Fibroblast of lung (primary cell): Measurements from ENCODE around the gene USP11. TPM values are rescaled to one million over a fixed set of nuclear protein-coding genes. Genes with fewer than 3 reads are reported as not detected.

Experiments used
- DNase-seq, 2 donors: peaks; one replicate each; pipeline versions ENCODE4 v3.0.0 to v3.0.0-alpha.2; 2010; ENCODE audit warnings: low read depth in 2 of 2
- H2AFZ ChIP-seq: 2 replicates; pipeline ENCODE4 v1.5.1; 2012; ENCODE audit warnings: low read length, control low read depth, inconsistent platforms
- H3K27ac ChIP-seq: 2 replicates; pipeline ENCODE4 v1.5.1; 2011; ENCODE audit warnings: low read length, control low read depth; ENCODE audit not compliant: insufficient read depth
- H3K27me3 ChIP-seq: 2 replicates; pipeline ENCODE4 v1.5.1; 2011; ENCODE audit warnings: mild to moderate bottlenecking, low read length; ENCODE audit not compliant: control insufficient read depth, insufficient read depth
- H3K36me3 ChIP-seq: 2 replicates; pipeline ENCODE4 v1.5.1; 2011; ENCODE audit warnings: low read length; ENCODE audit not compliant: control insufficient read depth, insufficient read depth
- H3K4me1 ChIP-seq: 2 replicates; pipeline ENCODE4 v1.5.1; 2011; ENCODE audit warnings: low read length; ENCODE audit not compliant: control insufficient read depth, insufficient read depth; ENCODE audit errors: extremely low read depth
- H3K4me2 ChIP-seq: 2 replicates; pipeline ENCODE4 v1.5.1; 2011; ENCODE audit warnings: low read length, control low read depth; ENCODE audit not compliant: insufficient read depth; ENCODE audit errors: extremely low read depth
- H3K4me3 ChIP-seq, 4 experiments: fragments of 200-600 bp in 1 of 4; sonication (generic) in 1 of 4; replicated peaks in 1 of 4; 2 replicates each; pipeline ENCODE4 v1.5.1; 2011 to 2016; ENCODE audit warnings: low read length in 4 of 4, low read depth in 3 of 4, mild to moderate bottlenecking in 3 of 4, control low read depth in 2 of 4, inconsistent platforms in 1 of 4, mixed read lengths in 1 of 4; ENCODE audit not compliant: insufficient read depth in 1 of 4; ENCODE audit errors: control extremely low read depth in 1 of 4
- H3K79me2 ChIP-seq: 2 replicates; pipeline ENCODE4 v1.5.1; 2012; ENCODE audit warnings: mild to moderate bottlenecking, low read length, inconsistent platforms; ENCODE audit not compliant: control insufficient read depth, insufficient read depth
- H3K9ac ChIP-seq: 2 replicates; pipeline ENCODE4 v1.5.1; 2011; ENCODE audit warnings: mild to moderate bottlenecking, low read length, control low read depth; ENCODE audit not compliant: insufficient read depth
- H3K9me3 ChIP-seq: 2 replicates; pipeline ENCODE4 v1.5.1; 2012; ENCODE audit warnings: low read depth, low read length; ENCODE audit not compliant: control insufficient read depth, insufficient read depth
- H4K20me1 ChIP-seq: 2 replicates; pipeline ENCODE4 v1.5.1; 2011; ENCODE audit warnings: low read length; ENCODE audit not compliant: control insufficient read depth, insufficient read depth; ENCODE audit errors: extremely low read depth
- EZH2 ChIP-seq: IDR thresholded peaks from 2 replicates; pipeline ENCODE4 v1.5.1; 2012; ENCODE audit warnings: low read length, control low read depth, mild to moderate bottlenecking; ENCODE audit errors: missing control alignments
- polyA plus RNA-seq, 2 donors: library from polyadenylated mRNA; depleted of rRNA in 1 of 2; stranded (reverse) in 1 of 2; unstranded in 1 of 2; fragments of >200 nt; gene quantifications; 2 replicates each; pipeline ENCODE4 v1.2.1, GENCODE V29; 2011 to 2012; ENCODE audit warnings: missing spikeins in 1 of 2
- total RNA-seq: library from RNA; depleted of rRNA; stranded (reverse); fragments of >200 nt; gene quantifications from 2 replicates; pipeline ENCODE4 v1.2.1, GENCODE V29; 2014
- TF ChIP-seq, protein P1 (sequence below), 2 donors: IDR thresholded peaks in 1 of 2; conservative IDR thresholded peaks in 1 of 2; 1 replicate in 1 of 2; 2 replicates in 1 of 2; pipeline ENCODE4 v1.5.1; 2011 to 2012; ENCODE audit warnings: low read length in 2 of 2, control low read depth in 1 of 2, inconsistent platforms in 1 of 2, low read depth in 1 of 2, mild to moderate bottlenecking in 1 of 2

USP11 gene
- total and polyA plus RNA-seq, 2 donors (not counting 1 experiment from before 2014, with no cell fraction given) = 24.6 to 47.9 TPM

DNA sequence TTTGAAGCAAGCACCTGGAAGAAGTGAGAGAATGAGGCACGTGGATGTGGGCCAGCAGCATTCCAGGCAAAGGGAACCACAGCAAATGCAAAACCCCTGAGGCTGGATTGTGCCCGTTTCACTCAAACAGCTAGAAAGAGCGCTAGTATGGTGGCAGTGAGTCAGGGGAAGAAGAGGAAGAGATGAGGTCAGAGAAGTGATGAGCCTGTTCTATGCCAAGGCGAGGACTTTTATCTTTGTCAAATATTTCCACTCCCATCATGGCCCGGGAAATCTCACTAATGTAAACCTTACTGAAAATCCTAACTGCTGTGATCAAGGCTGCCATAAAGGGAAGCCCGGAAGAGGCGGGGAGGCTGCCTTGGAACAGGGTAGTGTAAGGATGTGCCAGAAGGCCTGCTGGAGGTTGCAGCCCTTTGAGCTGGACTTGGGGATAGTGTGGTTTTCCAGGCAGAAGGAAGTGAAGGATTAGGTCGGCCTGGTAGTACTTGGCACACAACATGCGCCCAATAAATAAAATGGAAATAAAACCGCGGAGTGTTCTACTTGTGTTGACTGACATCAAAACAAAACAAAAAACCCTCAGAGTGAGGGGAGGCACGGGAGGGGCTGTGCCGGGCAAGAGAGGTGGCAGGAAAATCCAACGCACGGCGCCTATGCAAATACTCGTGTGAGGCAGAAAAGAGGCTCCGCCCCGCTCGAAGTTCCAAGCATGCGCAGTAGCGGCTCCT, 15.5 kb upstream of the USP11 start:
- peaks cover 21% of the 10 kb centered on the region for H3K36me3 ChIP-seq
- H3K9me3 ChIP-seq = no peaks in the 10 kb centered on the region
- peak overlapping the region; percentile 46 for H3K9ac ChIP-seq
- peak overlapping the region in 3 of 4 experiments; percentile 6 to 40 (median 28) for H3K4me3 ChIP-seq
- peak overlapping the region; percentile 49 for H3K4me2 ChIP-seq
- peak overlapping the region; percentile 75 for H3K27ac ChIP-seq
- TF ChIP-seq EZH2 = no peak
- no peak overlapping the region for H2AFZ ChIP-seq
- H4K20me1 ChIP-seq = no peaks in the 10 kb centered on the region
- H3K4me1 ChIP-seq = peaks cover 9% of the 10 kb centered on the region
- peaks cover 37% of the 10 kb centered on the region for H3K79me2 ChIP-seq
- DNase-seq = peak in 1 of 2 donors; percentile 69
- no peaks in the 10 kb centered on the region for H3K27me3 ChIP-seq

DNA sequence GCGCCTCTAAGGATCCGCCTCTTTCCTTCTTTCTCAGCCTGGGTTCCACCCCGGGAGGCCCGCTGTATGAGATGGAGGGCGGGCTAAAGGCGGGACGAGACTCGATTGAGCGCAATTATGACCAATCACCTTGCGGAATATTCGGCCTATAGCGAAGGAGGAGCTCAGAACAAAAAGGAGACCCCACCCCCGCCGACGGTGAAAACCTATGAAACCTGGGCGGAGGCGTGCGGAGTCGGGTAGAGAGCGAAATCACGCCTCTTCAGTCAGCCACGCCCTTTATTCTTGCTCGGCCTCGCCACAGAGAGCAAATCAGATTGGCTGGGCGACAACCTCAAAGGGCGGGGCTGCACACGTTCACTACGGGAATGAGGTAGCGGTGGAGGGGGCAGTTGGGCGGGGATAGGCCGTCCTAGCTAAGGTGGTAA, 14.9 kb upstream of the USP11 start:
- H3K9ac ChIP-seq = peak overlapping the region; percentile 92
- H3K27ac ChIP-seq = peak overlapping the region; percentile 98
- H3K4me2 ChIP-seq = peak overlapping the region; percentile 99
- H2AFZ ChIP-seq = peak overlapping the region; percentile 95
- H3K79me2 ChIP-seq = peaks cover 39% of the 10 kb centered on the region
- H3K36me3 ChIP-seq = peaks cover 18% of the 10 kb centered on the region
- TF ChIP-seq EZH2 = no peak
- TF ChIP-seq, protein P1, sequence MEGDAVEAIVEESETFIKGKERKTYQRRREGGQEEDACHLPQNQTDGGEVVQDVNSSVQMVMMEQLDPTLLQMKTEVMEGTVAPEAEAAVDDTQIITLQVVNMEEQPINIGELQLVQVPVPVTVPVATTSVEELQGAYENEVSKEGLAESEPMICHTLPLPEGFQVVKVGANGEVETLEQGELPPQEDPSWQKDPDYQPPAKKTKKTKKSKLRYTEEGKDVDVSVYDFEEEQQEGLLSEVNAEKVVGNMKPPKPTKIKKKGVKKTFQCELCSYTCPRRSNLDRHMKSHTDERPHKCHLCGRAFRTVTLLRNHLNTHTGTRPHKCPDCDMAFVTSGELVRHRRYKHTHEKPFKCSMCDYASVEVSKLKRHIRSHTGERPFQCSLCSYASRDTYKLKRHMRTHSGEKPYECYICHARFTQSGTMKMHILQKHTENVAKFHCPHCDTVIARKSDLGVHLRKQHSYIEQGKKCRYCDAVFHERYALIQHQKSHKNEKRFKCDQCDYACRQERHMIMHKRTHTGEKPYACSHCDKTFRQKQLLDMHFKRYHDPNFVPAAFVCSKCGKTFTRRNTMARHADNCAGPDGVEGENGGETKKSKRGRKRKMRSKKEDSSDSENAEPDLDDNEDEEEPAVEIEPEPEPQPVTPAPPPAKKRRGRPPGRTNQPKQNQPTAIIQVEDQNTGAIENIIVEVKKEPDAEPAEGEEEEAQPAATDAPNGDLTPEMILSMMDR (conservative IDR thresholded peaks at IDR 0.05 in 1 of 2, IDR thresholded peaks at IDR 0.05 in 1 of 2; ENCODE audit: low read depth in 1 of 2, low read length in 2 of 2) = no peak
- H3K27me3 ChIP-seq = no peaks in the 10 kb centered on the region
- H3K9me3 ChIP-seq = no peaks in the 10 kb centered on the region
- peaks cover 9% of the 10 kb centered on the region for H3K4me1 ChIP-seq
- no peaks in the 10 kb centered on the region for H4K20me1 ChIP-seq
- H3K4me3 ChIP-seq = peak overlapping the region; percentile 74 to 82 (median 76)
- peak; percentile 98 to 99 for DNase-seq

DNA sequence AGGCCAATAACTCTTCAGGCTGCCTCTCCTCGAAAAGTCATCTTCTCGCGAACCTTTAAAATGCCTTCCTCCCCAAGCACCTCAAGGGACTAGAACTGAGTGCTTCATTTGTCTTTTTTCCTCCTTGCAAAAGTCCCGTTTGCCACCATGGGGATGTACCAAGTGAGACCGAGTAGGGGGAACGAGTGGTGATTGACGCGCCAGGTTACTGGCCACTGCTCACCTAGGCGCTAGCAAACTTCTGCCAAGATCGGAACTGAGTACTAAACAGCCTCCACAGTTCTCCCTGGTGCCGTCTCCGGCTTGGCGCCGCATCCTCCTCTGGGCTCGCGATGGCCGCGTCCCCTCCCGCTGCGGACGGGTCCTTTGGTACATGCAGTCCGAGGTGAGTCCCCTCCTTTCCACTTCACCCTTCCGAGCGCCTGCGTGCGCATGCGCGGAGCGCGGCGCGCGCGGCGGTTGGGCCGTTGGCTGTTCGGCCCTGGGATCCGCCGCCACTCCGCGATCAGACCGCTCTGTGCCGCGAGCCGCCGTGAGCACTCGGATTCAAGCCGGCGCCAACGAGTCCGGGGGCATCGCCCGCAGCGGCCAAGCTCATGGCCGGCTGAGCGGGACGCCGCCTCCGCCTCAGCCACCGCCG, 14.4 kb upstream of the USP11 start, which contains the start of gene CDK16:
TSS of gene CDK16 (plus strand) at position 402 of the 640 bp plus-strand sequence. CDS start 4,877 bp downstream, outside the sequence.
- peak; percentile 82 to 83 for DNase-seq
- peak within 1 kb of the TSS; percentile 99 for H3K4me2 ChIP-seq
- TF ChIP-seq, protein P1 (conservative IDR thresholded peaks at IDR 0.05 in 1 of 2, IDR thresholded peaks at IDR 0.05 in 1 of 2; ENCODE audit: low read depth in 1 of 2, low read length in 2 of 2) = no peak
- no peak for TF ChIP-seq EZH2
- peaks cover 9% of the 10 kb centered on the region for H3K4me1 ChIP-seq
- no peaks in the 10 kb centered on the region for H4K20me1 ChIP-seq
- H3K27ac ChIP-seq = peak within 1 kb of the TSS; percentile 98
- no peaks in the 10 kb centered on the region for H3K9me3 ChIP-seq
- peak within 1 kb of the TSS; percentile 74 to 82 (median 76) for H3K4me3 ChIP-seq
- H3K9ac ChIP-seq = peak within 1 kb of the TSS; percentile 92
- peaks cover 17% of the 10 kb centered on the region for H3K36me3 ChIP-seq
- no peaks in the 10 kb centered on the region for H3K27me3 ChIP-seq
- peaks cover 43% of the 10 kb centered on the region for H3K79me2 ChIP-seq
- peak within 1 kb of the TSS; percentile 95 for H2AFZ ChIP-seq
